AG10803 (cell line): ENCODE data around the gene NPLOC4.
"Not testable (repeated sequence)": the region's sequence is repeated elsewhere in the genome, so short reads cannot be mapped to it uniquely, and the experiment has no call there.

ENCODE experiments used
- DNase-seq: peaks from one replicate; pipeline ENCODE4 v3.0.0; 2010; ENCODE audit warnings: low read depth
- H3K4me3 ChIP-seq: 2 replicates; pipeline ENCODE4 v1.5.1; 2011; ENCODE audit warnings: mild to moderate bottlenecking, low read length, control low read depth
- CTCF ChIP-seq: conservative IDR thresholded peaks from 2 replicates; pipeline ENCODE4 v1.5.1; 2011; ENCODE audit warnings: mild to moderate bottlenecking, low read length, control low read depth, inconsistent platforms

The NPLOC4 gene

GRCh38 chr17:81635431-81635830 lies 1.5 kb downstream of the NPLOC4 start:
- TF ChIP-seq CTCF: no peak
- peak overlapping the region; percentile 91 for H3K4me3 ChIP-seq
- DNase-seq: no peak

DNA sequence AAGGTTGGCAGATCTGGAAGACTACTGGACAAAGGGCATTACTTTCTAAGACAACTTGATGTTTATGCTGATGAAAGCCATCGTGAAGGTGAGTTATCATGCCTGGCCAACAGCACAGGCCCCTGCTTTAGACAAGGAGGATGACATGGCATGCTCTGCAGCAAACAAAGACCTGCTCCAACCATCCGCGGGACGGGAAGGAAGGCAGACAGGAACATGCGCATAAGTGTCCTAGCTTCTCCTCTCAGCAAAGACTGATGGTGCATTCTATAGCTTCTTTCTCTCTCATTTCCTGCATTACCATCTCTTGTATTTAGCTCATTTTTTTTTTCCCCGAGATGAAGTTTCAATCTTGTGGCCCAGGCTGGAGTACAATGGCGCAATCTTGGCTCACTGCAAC lies 5.4 kb downstream of the NPLOC4 start:
- no peak overlapping the region for H3K4me3 ChIP-seq
- no peak for TF ChIP-seq CTCF
- DNase-seq: no peak

- no peak for DNase-seq
- no peak overlapping the region for H3K4me3 ChIP-seq
- no peak for TF ChIP-seq CTCF
Measured at GRCh38 chr17:81630274-81630673, 6.6 kb downstream of the NPLOC4 start.

- TF ChIP-seq CTCF: no peak
Measured at GRCh38 chr17:81621494-81622130, 15.3 kb downstream of the NPLOC4 start.

DNA sequence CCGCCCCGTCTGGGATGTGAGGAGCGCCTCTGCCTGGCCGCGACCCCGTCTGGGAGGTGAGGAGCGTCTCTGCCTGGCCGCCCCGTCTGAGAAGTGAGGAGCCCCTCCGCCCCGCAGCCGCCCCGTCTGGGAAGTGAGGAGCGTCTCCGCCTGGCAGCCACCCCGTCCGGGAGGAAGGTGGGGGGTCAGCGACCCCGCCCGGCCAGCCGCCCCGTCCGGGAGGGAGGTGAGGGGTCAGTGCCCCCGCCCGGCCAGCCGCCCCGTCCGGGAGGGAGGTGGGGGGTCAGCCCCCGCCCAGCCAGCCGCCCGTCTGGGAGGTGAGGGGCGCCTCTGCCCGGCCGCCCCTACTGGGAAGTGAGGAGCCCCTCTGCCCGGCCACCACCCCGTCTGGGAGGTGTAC lies 18.6 kb downstream of the NPLOC4 start:
- DNase-seq, H3K4me3 ChIP-seq: not testable (repeated sequence)

More at GRCh38 chr17:81621494-81622130, 15.3 kb downstream of the NPLOC4 start:
- no peak for DNase-seq
- H3K4me3 ChIP-seq: no peak overlapping the region

DNA sequence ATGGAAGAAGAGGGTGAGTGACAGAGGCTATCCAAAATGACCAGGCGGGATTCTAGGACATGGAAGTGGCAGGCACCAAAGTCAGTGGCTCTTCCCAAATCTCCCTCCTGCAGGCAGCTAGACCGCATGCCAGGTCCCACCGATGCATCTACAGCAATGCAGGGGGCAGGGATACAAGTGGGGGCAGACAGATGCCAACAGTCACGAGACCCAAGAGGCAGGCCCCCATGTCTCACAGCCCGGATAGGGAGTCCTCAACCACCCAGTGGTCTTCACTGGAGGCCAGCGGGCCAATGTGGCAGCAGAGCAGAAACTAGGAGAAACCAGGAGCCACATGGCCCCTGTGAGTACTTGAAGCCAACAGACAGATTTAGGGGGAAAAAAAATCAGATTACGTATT lies 20.0 kb downstream of the NPLOC4 start:
- no peak for DNase-seq
- H3K4me3 ChIP-seq: no peak overlapping the region
- no peak for TF ChIP-seq CTCF

DNA sequence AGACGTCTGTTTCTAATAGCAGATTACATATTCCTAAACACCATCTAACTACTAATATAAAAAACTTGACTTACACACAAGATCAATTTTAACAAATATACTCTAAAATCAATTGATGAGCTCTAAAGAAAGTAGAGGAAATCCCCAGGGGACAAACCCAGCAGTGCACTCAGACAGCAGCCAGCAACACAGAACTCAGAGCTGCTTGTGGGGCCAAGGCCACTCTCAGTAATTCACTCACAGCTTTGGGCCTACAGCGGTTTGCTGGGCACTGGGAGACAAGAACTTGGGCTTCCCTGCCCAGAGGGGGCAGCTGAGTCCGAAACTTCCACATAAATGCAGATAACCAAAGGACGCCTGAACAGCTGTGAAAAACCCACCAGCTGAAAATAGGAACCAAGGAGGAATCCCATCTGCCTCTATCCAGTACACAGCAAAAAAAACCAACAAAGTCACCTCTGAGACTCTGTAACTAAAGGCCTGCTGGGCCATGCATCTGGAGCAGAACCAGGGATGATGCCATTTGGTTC lies 21.4 kb downstream of the NPLOC4 start:
- no peak overlapping the region for H3K4me3 ChIP-seq
- DNase-seq: no peak
- TF ChIP-seq CTCF: no peak
